Calu3 (cell line): ENCODE data around the gene ERFL. TPM values are rescaled to one million over a fixed set of nuclear protein-coding genes. Genes with fewer than 3 reads are reported as not detected.
"Not testable (repeated sequence)": the region's sequence is repeated elsewhere in the genome, so short reads cannot be mapped to it uniquely, and the experiment has no call there.

Experiments
- BruUV-seq: library from RNA; stranded (reverse); fragments of 400-500 nt; replicated peaks from 2 replicates; lab custom pipeline; 2021; lab: Mats Ljungman, UMichigan
- CTCF ChIA-PET: fragments of 300-600 bp; sonication (Branson Sonifier 250); formaldehyde crosslinking; loops from one replicate; lab custom pipeline; 2022; ENCODE audit warnings: antibody characterized with exemption; lab: Charles Lee
- DNase-seq: peaks from one replicate; pipeline ENCODE4 v3.0.0; 2022
- H3K27ac Mint-ChIP-seq: one replicate; pipeline ENCODE4 v1.8.0; 2022; ENCODE audit warnings: mixed read lengths; ENCODE audit not compliant: unreplicated experiment
- H3K27me3 Mint-ChIP-seq: one replicate; pipeline ENCODE4 v1.8.0; 2022; ENCODE audit warnings: mixed read lengths; ENCODE audit not compliant: unreplicated experiment
- H3K36me3 Mint-ChIP-seq: one replicate; pipeline ENCODE4 v1.8.0; 2022; ENCODE audit warnings: mild to moderate bottlenecking, moderate library complexity, mixed read lengths; ENCODE audit not compliant: insufficient read depth, unreplicated experiment
- H3K4me1 Mint-ChIP-seq: one replicate; pipeline ENCODE4 v1.8.0; 2022; ENCODE audit warnings: mild to moderate bottlenecking, low read depth, mixed read lengths; ENCODE audit not compliant: unreplicated experiment
- H3K4me3 Mint-ChIP-seq: one replicate; pipeline ENCODE4 v1.8.0; 2022; ENCODE audit warnings: mild to moderate bottlenecking, low read depth, moderate library complexity, mixed read lengths; ENCODE audit not compliant: unreplicated experiment
- H3K9me3 Mint-ChIP-seq: one replicate; pipeline ENCODE4 v1.8.0; 2022; ENCODE audit warnings: low read depth, mixed read lengths; ENCODE audit not compliant: unreplicated experiment
- CTCF ChIP-seq: fragments of 200-600 bp; IDR thresholded peaks from one replicate; pipeline ENCODE4 v1.8.0; 2022; ENCODE audit warnings: antibody characterized with exemption; ENCODE audit not compliant: unreplicated experiment
- intact Hi-C: fragments of 100-400 bp; cut with micrococcal nuclease; formaldehyde crosslinking; loops from one replicate; pipeline ENCODE4 v1.10.0; 2022; ENCODE audit not compliant: unreplicated experiment
- total RNA-seq: library from RNA; stranded (reverse); gene quantifications from 2 replicates; pipeline ENCODE4 v1.2.3, GENCODE V29; 2022

Gene ERFL
- total RNA-seq, 1 experiment from 2014 or later = 0.21 TPM

GRCh38 chr19:41877916-41878905 is 50.0 kb downstream of the ERFL start:
- CTCF ChIA-PET = no interaction called here

GRCh38 chr19:41876847-41877832 is 51.1 kb downstream of the ERFL start, which contains the start of gene CD79A:
CD79A (plus strand) TSS chr19:41877279; CDS start chr19:41877305, 26 bp downstream.
- peaks cover 17% of the 10 kb centered on the region for H3K36me3 Mint-ChIP-seq
- no peak for DNase-seq
- CTCF ChIA-PET = interaction anchor here (1.8 kb wide), 1 partner anchor 158 kb away, joined by 4 read pairs; no protein-coding TSS in a partner anchor
- H3K27ac Mint-ChIP-seq = no peak within 1 kb of the TSS
- H3K4me1 Mint-ChIP-seq = peaks cover 13% of the 10 kb centered on the region
- BruUV-seq = no TSS peak
- intact Hi-C loops = no loop called here
- no peak within 1 kb of the TSS for H3K4me3 Mint-ChIP-seq
- TF ChIP-seq CTCF = no peak
- H3K9me3 Mint-ChIP-seq = no peaks in the 10 kb centered on the region
- peaks cover 6% of the 10 kb centered on the region for H3K27me3 Mint-ChIP-seq

More at GRCh38 chr19:41877916-41878905, 50.0 kb downstream of the ERFL start:
- no peak for TF ChIP-seq CTCF
- intact Hi-C loops = no loop called here
- Mint-ChIP-seq H3K4me3 (no peak overlapping the region), H3K4me1 (peaks cover 15% of the 10 kb centered on the region), H3K27me3 (peaks cover 16% of the 10 kb centered on the region), H3K27ac (no peak overlapping the region), H3K9me3 (no peaks in the 10 kb centered on the region), H3K36me3 (peaks cover 17% of the 10 kb centered on the region)
- DNase-seq = no peak
- no TSS peak for BruUV-seq

- Mint-ChIP-seq H3K36me3 (peaks cover 28% of the 10 kb centered on the region), H3K4me1 (peaks cover 10% of the 10 kb centered on the region)
- H3K27ac Mint-ChIP-seq, H3K9me3 Mint-ChIP-seq, BruUV-seq, H3K27me3 Mint-ChIP-seq, H3K4me3 Mint-ChIP-seq, intact Hi-C loops, DNase-seq: not testable (repeated sequence)
- CTCF ChIA-PET = interaction anchor here (0.7 to 1.8 kb wide), 3 partner anchors 35 to 159 kb away, joined by 4 to 6 read pairs (median 4); no protein-coding TSS in a partner anchor
These were observed 52.3 kb downstream of the ERFL start for GRCh38 chr19:41875973-41876372.

GRCh38 chr19:41872775-41873647 is 55.2 kb downstream of the ERFL start:
- TSS peak; percentile 19 for BruUV-seq
- H3K9me3 Mint-ChIP-seq = no peaks in the 10 kb centered on the region
- CTCF ChIA-PET = interaction anchor here (0.6 to 1.7 kb wide), 13 partner anchors 11 to 476 kb away, joined by 3 to 16 read pairs (median 8); partner anchors contain the start of genes ARHGEF1, ERFL, RABAC1 and RPS19
- H3K27ac Mint-ChIP-seq = peak overlapping the region; percentile 78
- H3K36me3 Mint-ChIP-seq = peaks cover 56% of the 10 kb centered on the region
- H3K4me1 Mint-ChIP-seq = peaks cover 22% of the 10 kb centered on the region
- no peaks in the 10 kb centered on the region for H3K27me3 Mint-ChIP-seq
- intact Hi-C loops = loop anchor here (1.0 to 2.0 kb wide), 3 partner anchors 62 to 84 kb away; no protein-coding TSS in a partner anchor
- TF ChIP-seq CTCF = peak; percentile 85
- H3K4me3 Mint-ChIP-seq = no peak overlapping the region
- DNase-seq = peak; percentile 92
